Gastroesophageal sphincter (tissue), 3 donors: ENCODE results near the gene MIPOL1.

ENCODE experiments used
- CTCF ChIP-seq, 4 experiments: fragments of 200-600 bp in 2 of 4; fragments of 450-650 bp in 2 of 4; sonication (generic) in 1 of 4; IDR thresholded peaks; one replicate each; pipeline ENCODE4 v1.5.1; 2017 to 2019; ENCODE audit warnings: antibody characterized with exemption in 4 of 4, mild to moderate bottlenecking in 2 of 4, moderate library complexity in 2 of 4
- EP300 ChIP-seq: sonication (generic); formaldehyde crosslinking; IDR thresholded peaks from one replicate; pipeline ENCODE4 v1.6.1; 2017; ENCODE audit warnings: antibody characterized with exemption, mild to moderate bottlenecking
- POLR2A ChIP-seq, 2 donors: fragments of 450-650 bp; IDR thresholded peaks; one replicate each; pipeline ENCODE4 v1.6.1; 2017; ENCODE audit warnings: antibody characterized with exemption in 2 of 2, mild to moderate bottlenecking in 2 of 2, moderate library complexity in 1 of 2
- POLR2AphosphoS5 ChIP-seq: sonication (generic); formaldehyde crosslinking; IDR thresholded peaks from one replicate; pipeline ENCODE4 v1.6.1; 2017; ENCODE audit warnings: antibody characterized with exemption

DNA sequence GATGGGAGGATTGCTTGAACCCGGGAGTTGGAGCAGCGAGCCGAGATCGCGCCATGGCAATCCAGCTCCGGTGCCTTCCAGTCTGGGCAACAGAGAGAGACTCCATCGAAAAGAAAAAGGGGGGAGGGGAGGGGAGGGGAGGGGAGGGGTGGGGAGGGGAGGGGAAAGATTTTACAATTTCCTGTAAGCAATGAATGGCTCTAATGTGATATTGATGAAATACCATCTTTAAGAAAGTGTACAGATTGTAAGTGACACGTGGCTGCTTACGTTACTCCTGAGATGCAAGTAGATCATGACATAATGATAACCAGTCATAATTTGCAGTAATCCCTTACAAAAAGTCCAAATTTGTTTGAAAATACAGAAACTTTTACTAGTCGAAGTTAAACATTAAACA lies 26.7 kb upstream of the MIPOL1 start:
- TF ChIP-seq CTCF (IDR thresholded peaks at IDR 0.05) (no peak), POLR2A (IDR thresholded peaks at IDR 0.05) (no peak), POLR2AphosphoS5 (no peak), EP300 (no peak)
